ENCODE measurements around the gene C10orf53.

GRCh38 chr10:49647554-49647953, 31.9 kb upstream of the C10orf53 start:
- no peak for TF ChIP-seq SMC3 (IDR thresholded peaks at IDR 0.05; ENCODE audit: borderline replicate concordance, low read length)
- TF ChIP-seq RAD21 (IDR thresholded peaks at IDR 0.05; ENCODE audit: insufficient read depth, low read depth, low read length) = no peak

Measured in GM12878 (cell line).